OCI-LY1 (cell line): ENCODE results near the gene KCTD16.

ENCODE experiments used
- EZH2 ChIP-seq: fragments of 200-600 bp; sonication (generic), shearing (Covaris generic); IDR thresholded peaks from 2 replicates; pipeline ENCODE4 v1.8.0; 2017; ENCODE audit warnings: borderline replicate concordance, mixed run types, mild to moderate bottlenecking, antibody characterized with exemption, low read length, moderate library complexity, mixed read lengths
- TF ChIP-seq, protein P1 (sequence below): fragments of 200-600 bp; sonication (generic), shearing (Covaris generic); IDR thresholded peaks from 2 replicates; pipeline ENCODE4 v1.5.1; 2017; ENCODE audit warnings: mild to moderate bottlenecking, antibody characterized with exemption, low read length, moderate library complexity, mixed read lengths

DNA sequence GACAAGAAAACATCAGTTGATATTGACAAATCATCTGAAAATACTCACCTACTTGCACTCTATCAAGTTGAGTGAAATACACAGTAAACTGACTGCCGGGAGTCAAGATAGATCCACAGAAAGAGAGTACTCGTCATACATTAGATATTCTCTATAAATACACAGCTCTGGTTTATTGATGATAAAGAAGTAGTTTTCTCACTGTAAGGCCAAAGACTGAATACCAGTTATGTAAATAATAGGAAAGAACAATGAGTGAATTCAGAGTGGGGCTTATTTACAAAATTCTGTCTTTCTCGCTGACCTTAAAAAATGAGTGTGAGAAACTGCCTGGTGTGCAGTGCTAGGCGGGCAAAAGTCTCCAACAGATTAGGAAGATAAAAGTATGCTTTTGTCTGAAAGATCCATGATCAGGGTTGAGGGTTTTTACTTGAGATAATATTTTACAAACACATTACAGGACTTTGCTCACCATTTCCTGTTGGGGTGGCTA is 341.0 kb downstream of the KCTD16 start:
- TF ChIP-seq, protein P1, sequence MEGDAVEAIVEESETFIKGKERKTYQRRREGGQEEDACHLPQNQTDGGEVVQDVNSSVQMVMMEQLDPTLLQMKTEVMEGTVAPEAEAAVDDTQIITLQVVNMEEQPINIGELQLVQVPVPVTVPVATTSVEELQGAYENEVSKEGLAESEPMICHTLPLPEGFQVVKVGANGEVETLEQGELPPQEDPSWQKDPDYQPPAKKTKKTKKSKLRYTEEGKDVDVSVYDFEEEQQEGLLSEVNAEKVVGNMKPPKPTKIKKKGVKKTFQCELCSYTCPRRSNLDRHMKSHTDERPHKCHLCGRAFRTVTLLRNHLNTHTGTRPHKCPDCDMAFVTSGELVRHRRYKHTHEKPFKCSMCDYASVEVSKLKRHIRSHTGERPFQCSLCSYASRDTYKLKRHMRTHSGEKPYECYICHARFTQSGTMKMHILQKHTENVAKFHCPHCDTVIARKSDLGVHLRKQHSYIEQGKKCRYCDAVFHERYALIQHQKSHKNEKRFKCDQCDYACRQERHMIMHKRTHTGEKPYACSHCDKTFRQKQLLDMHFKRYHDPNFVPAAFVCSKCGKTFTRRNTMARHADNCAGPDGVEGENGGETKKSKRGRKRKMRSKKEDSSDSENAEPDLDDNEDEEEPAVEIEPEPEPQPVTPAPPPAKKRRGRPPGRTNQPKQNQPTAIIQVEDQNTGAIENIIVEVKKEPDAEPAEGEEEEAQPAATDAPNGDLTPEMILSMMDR, result no peak
- TF ChIP-seq EZH2, result no peak
